Calu3 (cell line): ENCODE data around the gene GPA33. TPM values are rescaled to one million over a fixed set of nuclear protein-coding genes. Genes with fewer than 3 reads are reported as not detected.

ENCODE experiments used
- BruUV-seq: library from RNA; stranded (reverse); fragments of 400-500 nt; replicated peaks from 2 replicates; lab custom pipeline; 2021; lab: Mats Ljungman, UMichigan
- CTCF ChIA-PET: fragments of 300-600 bp; sonication (Branson Sonifier 250); formaldehyde crosslinking; loops from one replicate; lab custom pipeline; 2022; ENCODE audit warnings: antibody characterized with exemption; lab: Charles Lee
- DNase-seq: peaks from one replicate; pipeline ENCODE4 v3.0.0; 2022
- H3K27ac Mint-ChIP-seq: one replicate; pipeline ENCODE4 v1.8.0; 2022; ENCODE audit warnings: mixed read lengths; ENCODE audit not compliant: unreplicated experiment
- H3K27me3 Mint-ChIP-seq: one replicate; pipeline ENCODE4 v1.8.0; 2022; ENCODE audit warnings: mixed read lengths; ENCODE audit not compliant: unreplicated experiment
- H3K36me3 Mint-ChIP-seq: one replicate; pipeline ENCODE4 v1.8.0; 2022; ENCODE audit warnings: mild to moderate bottlenecking, moderate library complexity, mixed read lengths; ENCODE audit not compliant: insufficient read depth, unreplicated experiment
- H3K4me1 Mint-ChIP-seq: one replicate; pipeline ENCODE4 v1.8.0; 2022; ENCODE audit warnings: mild to moderate bottlenecking, low read depth, mixed read lengths; ENCODE audit not compliant: unreplicated experiment
- H3K4me3 Mint-ChIP-seq: one replicate; pipeline ENCODE4 v1.8.0; 2022; ENCODE audit warnings: mild to moderate bottlenecking, low read depth, moderate library complexity, mixed read lengths; ENCODE audit not compliant: unreplicated experiment
- H3K9me3 Mint-ChIP-seq: one replicate; pipeline ENCODE4 v1.8.0; 2022; ENCODE audit warnings: low read depth, mixed read lengths; ENCODE audit not compliant: unreplicated experiment
- CTCF ChIP-seq: fragments of 200-600 bp; IDR thresholded peaks from one replicate; pipeline ENCODE4 v1.8.0; 2022; ENCODE audit warnings: antibody characterized with exemption; ENCODE audit not compliant: unreplicated experiment
- intact Hi-C: fragments of 100-400 bp; cut with micrococcal nuclease; formaldehyde crosslinking; loops from one replicate; pipeline ENCODE4 v1.10.0; 2022; ENCODE audit not compliant: unreplicated experiment
- total RNA-seq: library from RNA; stranded (reverse); gene quantifications from 2 replicates; pipeline ENCODE4 v1.2.3, GENCODE V29; 2022

The GPA33 gene
- total RNA-seq, 1 experiment from 2014 or later: not detected

GRCh38 chr1:167136806-167137205 lies 46.6 kb upstream of the GPA33 start:
- Mint-ChIP-seq H3K27me3 (no peaks in the 10 kb centered on the region), H3K4me3 (no peak overlapping the region), H3K36me3 (no peaks in the 10 kb centered on the region), H3K4me1 (peaks cover 18% of the 10 kb centered on the region), H3K27ac (no peak overlapping the region), H3K9me3 (no peaks in the 10 kb centered on the region)
- no peak for DNase-seq
- intact Hi-C loops: no loop called here
- BruUV-seq: no TSS peak
- CTCF ChIA-PET: no interaction called here
- no peak for TF ChIP-seq CTCF

GRCh38 chr1:167136191-167136614 lies 46.0 kb upstream of the GPA33 start:
- intact Hi-C loops: no loop called here
- no peak for TF ChIP-seq CTCF
- DNase-seq: peak; percentile 38
- no peaks in the 10 kb centered on the region for H3K36me3 Mint-ChIP-seq
- H3K27me3 Mint-ChIP-seq: no peaks in the 10 kb centered on the region
- no peak overlapping the region for H3K4me3 Mint-ChIP-seq
- H3K27ac Mint-ChIP-seq: no peak overlapping the region
- CTCF ChIA-PET: interaction anchor here (1.2 to 1.4 kb wide), 2 partner anchors 9 to 84 kb away, joined by 3 to 4 read pairs; partner anchors contain the start of gene POU2F1
- H3K4me1 Mint-ChIP-seq: peaks cover 18% of the 10 kb centered on the region
- no TSS peak for BruUV-seq
- H3K9me3 Mint-ChIP-seq: no peaks in the 10 kb centered on the region

- no peak overlapping the region for H3K27ac Mint-ChIP-seq
- intact Hi-C loops: no loop called here
- CTCF ChIA-PET: interaction anchor here (0.8 to 1.4 kb wide), 3 partner anchors 8 to 248 kb away, joined by 3 to 4 read pairs (median 3); partner anchors contain the start of gene POU2F1
These were observed 45.2 kb upstream of the GPA33 start for GRCh38 chr1:167135281-167135840.

GRCh38 chr1:167132301-167133010 lies 42.3 kb upstream of the GPA33 start:
- H3K4me1 Mint-ChIP-seq: peaks cover 18% of the 10 kb centered on the region
- intact Hi-C loops: no loop called here
- CTCF ChIA-PET: interaction anchor here (0.5 kb wide), 1 partner anchor 180 kb away, joined by 3 read pairs; no protein-coding TSS in a partner anchor
- no peaks in the 10 kb centered on the region for H3K9me3 Mint-ChIP-seq
- H3K27me3 Mint-ChIP-seq: peaks cover 27% of the 10 kb centered on the region
- H3K27ac Mint-ChIP-seq: no peak overlapping the region
- no peak for TF ChIP-seq CTCF
- no peak overlapping the region for H3K4me3 Mint-ChIP-seq
- BruUV-seq: no TSS peak
- no peak for DNase-seq
- no peaks in the 10 kb centered on the region for H3K36me3 Mint-ChIP-seq

More at GRCh38 chr1:167135281-167135840, 45.2 kb upstream of the GPA33 start:
- no peaks in the 10 kb centered on the region for H3K27me3 Mint-ChIP-seq
- H3K9me3 Mint-ChIP-seq: no peaks in the 10 kb centered on the region
- no peak overlapping the region for H3K4me3 Mint-ChIP-seq
- DNase-seq: no peak
- no peaks in the 10 kb centered on the region for H3K36me3 Mint-ChIP-seq
- peaks cover 18% of the 10 kb centered on the region for H3K4me1 Mint-ChIP-seq
- BruUV-seq: no TSS peak
- no peak for TF ChIP-seq CTCF
